Osteocyte (in vitro differentiated cells): ENCODE data around the gene STT3B. TPM values are rescaled to one million over a fixed set of nuclear protein-coding genes. Genes with fewer than 3 reads are reported as not detected.

Experiments
- DNase-seq: peaks from one replicate; pipeline ENCODE4 v3.0.0; 2021; ENCODE audit warnings: mixed read lengths; ENCODE audit not compliant: unreplicated experiment; ENCODE audit errors: extremely low spot score
- H3K27ac Mint-ChIP-seq: one replicate; pipeline ENCODE4 v1.8.0; 2021; ENCODE audit warnings: mild to moderate bottlenecking, mixed read lengths; ENCODE audit not compliant: unreplicated experiment
- H3K27me3 Mint-ChIP-seq: one replicate; pipeline ENCODE4 v1.8.0; 2021; ENCODE audit warnings: mixed read lengths; ENCODE audit not compliant: unreplicated experiment
- H3K36me3 Mint-ChIP-seq: one replicate; pipeline ENCODE4 v1.8.0; 2021; ENCODE audit warnings: mixed read lengths; ENCODE audit not compliant: unreplicated experiment
- H3K4me1 Mint-ChIP-seq: one replicate; pipeline ENCODE4 v1.8.0; 2021; ENCODE audit warnings: mixed read lengths; ENCODE audit not compliant: unreplicated experiment
- H3K4me3 Mint-ChIP-seq: one replicate; pipeline ENCODE4 v1.8.0; 2021; ENCODE audit warnings: mild to moderate bottlenecking, moderate library complexity, mixed read lengths; ENCODE audit not compliant: unreplicated experiment
- H3K9me3 Mint-ChIP-seq: one replicate; pipeline ENCODE4 v1.8.0; 2021; ENCODE audit warnings: mixed read lengths; ENCODE audit not compliant: unreplicated experiment
- CTCF ChIP-seq: fragments of 200-600 bp; sonication (generic); IDR thresholded peaks from 2 replicates; pipeline ENCODE4 v1.5.0; 2021; ENCODE audit warnings: antibody characterized with exemption, mild to moderate bottlenecking, moderate library complexity
- total RNA-seq: library from RNA; stranded (reverse); gene quantifications from 2 replicates; pipeline ENCODE4 v1.2.1, GENCODE V29; 2021

STT3B gene
- total RNA-seq, 1 donor from 2014 or later = 98.7 TPM

DNA sequence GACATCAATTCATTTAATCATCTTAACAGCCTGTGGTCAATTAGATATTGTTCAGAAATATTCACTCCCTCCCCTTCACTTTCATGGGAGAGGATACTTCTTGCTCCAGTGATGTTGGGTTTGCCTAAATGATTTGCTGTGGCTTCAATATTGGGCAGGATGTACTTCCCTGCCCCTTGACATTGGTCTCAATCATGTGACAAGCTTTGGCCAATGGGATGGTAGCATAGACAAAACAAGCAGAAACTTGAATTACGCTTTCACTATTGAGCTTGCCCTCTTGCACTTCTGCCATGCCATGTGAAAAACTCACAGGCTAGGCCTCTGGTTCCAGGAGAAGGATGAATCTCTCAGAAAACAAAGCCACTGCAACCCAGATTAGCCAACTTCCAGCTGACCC is 42.2 kb upstream of the STT3B start:
- H3K4me3 Mint-ChIP-seq = no peak overlapping the region
- H3K27ac Mint-ChIP-seq = no peak overlapping the region
- peaks cover 5% of the 10 kb centered on the region for H3K27me3 Mint-ChIP-seq
- TF ChIP-seq CTCF = no peak
- no peaks in the 10 kb centered on the region for H3K4me1 Mint-ChIP-seq
- H3K36me3 Mint-ChIP-seq = no peaks in the 10 kb centered on the region
- H3K9me3 Mint-ChIP-seq = peaks cover 3% of the 10 kb centered on the region
- DNase-seq = no peak

- H3K27me3 Mint-ChIP-seq = peaks cover 6% of the 10 kb centered on the region
- H3K36me3 Mint-ChIP-seq = no peaks in the 10 kb centered on the region
- no peaks in the 10 kb centered on the region for H3K4me1 Mint-ChIP-seq
- peaks cover 3% of the 10 kb centered on the region for H3K9me3 Mint-ChIP-seq
- no peak for DNase-seq
- no peak overlapping the region for H3K27ac Mint-ChIP-seq
- H3K4me3 Mint-ChIP-seq = no peak overlapping the region
- TF ChIP-seq CTCF = no peak
Observed at GRCh38 chr3:31491660-31492059, 41.1 kb upstream of the STT3B start.

- no peak for TF ChIP-seq CTCF
- Mint-ChIP-seq H3K4me3 (no peak overlapping the region), H3K4me1 (no peaks in the 10 kb centered on the region), H3K27me3 (peaks cover 6% of the 10 kb centered on the region), H3K9me3 (peaks cover 3% of the 10 kb centered on the region), H3K36me3 (no peaks in the 10 kb centered on the region), H3K27ac (no peak overlapping the region)
- DNase-seq = no peak
Observed at GRCh38 chr3:31493149-31493548, 39.6 kb upstream of the STT3B start.

DNA sequence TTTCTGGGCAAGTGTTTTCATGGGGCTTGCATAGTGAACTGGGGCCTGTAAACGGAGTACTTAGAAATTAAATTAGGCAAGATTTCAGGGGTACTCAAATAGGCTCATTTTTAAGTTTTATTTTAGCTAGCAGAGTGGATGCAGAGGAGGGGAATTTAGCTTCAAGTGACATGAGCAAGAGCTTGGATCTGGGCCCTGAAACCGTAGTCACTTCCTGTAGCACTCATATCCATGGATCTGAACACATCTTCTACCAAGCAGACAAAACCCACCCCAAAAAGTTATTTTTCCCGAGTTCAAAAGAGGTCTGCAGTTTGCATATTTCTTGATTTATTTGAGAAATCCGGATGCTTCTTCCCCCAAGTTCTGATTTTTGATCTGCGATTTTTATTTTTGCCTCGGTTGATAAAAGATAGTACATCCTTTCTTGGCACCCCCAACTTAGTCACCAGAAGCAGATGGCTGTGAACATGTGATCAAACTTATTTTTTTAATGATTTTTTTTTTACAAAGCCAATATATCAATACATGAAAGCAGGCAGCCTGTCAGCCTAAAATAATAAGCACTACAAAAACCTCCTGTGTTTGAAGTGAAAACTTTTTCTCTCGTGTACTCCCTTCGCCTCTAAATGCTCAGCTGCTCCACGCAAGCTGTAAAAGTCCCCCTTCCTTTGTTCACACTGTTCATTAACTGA is 36.6 kb upstream of the STT3B start:
- no peak for DNase-seq
- Mint-ChIP-seq H3K27me3 (peaks cover 26% of the 10 kb centered on the region), H3K27ac (no peak overlapping the region), H3K4me1 (no peaks in the 10 kb centered on the region), H3K4me3 (no peak overlapping the region), H3K9me3 (peaks cover 3% of the 10 kb centered on the region), H3K36me3 (no peaks in the 10 kb centered on the region)
- TF ChIP-seq CTCF = no peak

- no peak for DNase-seq
- Mint-ChIP-seq H3K36me3 (no peaks in the 10 kb centered on the region), H3K4me3 (no peak overlapping the region), H3K4me1 (no peaks in the 10 kb centered on the region), H3K27ac (no peak overlapping the region), H3K9me3 (no peaks in the 10 kb centered on the region), H3K27me3 (peaks cover 42% of the 10 kb centered on the region)
- TF ChIP-seq CTCF = no peak
Observed at GRCh38 chr3:31498791-31499190, 33.9 kb upstream of the STT3B start.
